Measurements from ENCODE around the gene WDR88.

DNA sequence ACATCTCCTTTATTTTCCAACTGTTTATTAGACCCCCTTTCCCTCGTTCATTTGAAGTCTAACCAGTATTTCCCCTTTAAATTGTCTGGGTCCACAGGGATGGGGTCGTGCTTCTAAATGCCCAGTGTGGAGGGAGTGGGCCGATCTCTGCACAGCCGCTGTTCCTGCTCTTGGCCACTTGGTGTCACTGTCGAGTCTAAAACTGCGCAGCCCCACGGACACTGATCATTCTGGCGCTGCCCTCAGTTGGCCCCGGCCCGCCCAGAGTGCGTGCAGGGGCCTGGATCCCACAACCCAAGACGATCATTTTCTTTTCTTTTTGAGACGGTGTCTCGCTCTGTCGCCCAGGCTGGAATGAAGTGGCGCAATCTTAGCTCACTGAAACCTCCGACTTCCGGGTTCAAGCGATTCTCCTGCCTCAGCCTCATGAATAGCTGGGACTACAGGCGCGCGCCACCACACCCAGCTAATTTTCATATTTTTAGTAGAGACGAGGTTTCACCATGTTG is 12.0 kb downstream of the WDR88 start:
- no peak for TF ChIP-seq POLR2A (IDR thresholded peaks at IDR 0.05)
- TF ChIP-seq, protein P1, sequence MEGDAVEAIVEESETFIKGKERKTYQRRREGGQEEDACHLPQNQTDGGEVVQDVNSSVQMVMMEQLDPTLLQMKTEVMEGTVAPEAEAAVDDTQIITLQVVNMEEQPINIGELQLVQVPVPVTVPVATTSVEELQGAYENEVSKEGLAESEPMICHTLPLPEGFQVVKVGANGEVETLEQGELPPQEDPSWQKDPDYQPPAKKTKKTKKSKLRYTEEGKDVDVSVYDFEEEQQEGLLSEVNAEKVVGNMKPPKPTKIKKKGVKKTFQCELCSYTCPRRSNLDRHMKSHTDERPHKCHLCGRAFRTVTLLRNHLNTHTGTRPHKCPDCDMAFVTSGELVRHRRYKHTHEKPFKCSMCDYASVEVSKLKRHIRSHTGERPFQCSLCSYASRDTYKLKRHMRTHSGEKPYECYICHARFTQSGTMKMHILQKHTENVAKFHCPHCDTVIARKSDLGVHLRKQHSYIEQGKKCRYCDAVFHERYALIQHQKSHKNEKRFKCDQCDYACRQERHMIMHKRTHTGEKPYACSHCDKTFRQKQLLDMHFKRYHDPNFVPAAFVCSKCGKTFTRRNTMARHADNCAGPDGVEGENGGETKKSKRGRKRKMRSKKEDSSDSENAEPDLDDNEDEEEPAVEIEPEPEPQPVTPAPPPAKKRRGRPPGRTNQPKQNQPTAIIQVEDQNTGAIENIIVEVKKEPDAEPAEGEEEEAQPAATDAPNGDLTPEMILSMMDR (IDR thresholded peaks at IDR 0.05), result peak; percentile 67 to 92 (median 84)
- TF ChIP-seq POLR2AphosphoS5 (IDR thresholded peaks at IDR 0.05), result no peak
